ENCODE measurements around the gene SCG5.

- TF ChIP-seq CTCF (conservative IDR thresholded peaks at IDR 0.05; ENCODE audit: low read depth, low read length) (no peak), EZH2 (IDR thresholded peaks at IDR 0.05; ENCODE audit: low read length, unreplicated experiment) (no peak)
These were observed 41.6 kb downstream of the SCG5 start for GRCh38 chr15:32682977-32683630.

Data from PC-3 (cell line).